MCF 10A (cell line): ENCODE results near the gene NBPF3. TPM values are rescaled to one million over a fixed set of nuclear protein-coding genes. Genes with fewer than 3 reads are reported as not detected.
"Not testable (repeated sequence)": the region's sequence is repeated elsewhere in the genome, so short reads cannot be mapped to it uniquely, and the experiment has no call there.

Experiments used
- BruUV-seq: library from RNA; stranded (reverse); fragments of 400-500 nt; replicated peaks from 2 replicates; lab custom pipeline; 2021; lab: Mats Ljungman, UMichigan
- CTCF ChIA-PET: fragments of 300-600 bp; sonication (Branson Sonifier 250); formaldehyde crosslinking; extraction: SDS; loops from one replicate; lab custom pipeline; 2021; ENCODE audit warnings: antibody characterized with exemption, inconsistent platforms; lab: Yijun Ruan, JAX
- POLR2A ChIA-PET: fragments of 300-600, 350-650 bp; sonication (Branson Sonifier 250); formaldehyde crosslinking; extraction: SDS; loops from one replicate; lab custom pipeline; 2020; ENCODE audit warnings: antibody characterized with exemption, inconsistent platforms; lab: Yijun Ruan, JAX
- DNase-seq: peaks from one replicate; pipeline ENCODE4 v3.0.0-alpha.2; 2018; ENCODE audit not compliant: unreplicated experiment
- H3K27ac Mint-ChIP-seq: one replicate; pipeline ENCODE4 v1.8.0; 2022; ENCODE audit warnings: mild to moderate bottlenecking, low read depth, mixed read lengths; ENCODE audit not compliant: unreplicated experiment
- H3K27me3 Mint-ChIP-seq: one replicate; pipeline ENCODE4 v1.8.0; 2022; ENCODE audit warnings: mixed read lengths; ENCODE audit not compliant: insufficient read depth, unreplicated experiment
- H3K36me3 Mint-ChIP-seq: one replicate; pipeline ENCODE4 v1.8.0; 2022; ENCODE audit warnings: mild to moderate bottlenecking, moderate library complexity, mixed read lengths; ENCODE audit not compliant: insufficient read depth, unreplicated experiment
- H3K4me1 Mint-ChIP-seq: one replicate; pipeline ENCODE4 v1.8.0; 2022; ENCODE audit warnings: mixed read lengths; ENCODE audit not compliant: insufficient read depth, unreplicated experiment
- H3K4me3 Mint-ChIP-seq: one replicate; pipeline ENCODE4 v1.8.0; 2022; ENCODE audit warnings: mild to moderate bottlenecking, moderate library complexity, mixed read lengths; ENCODE audit not compliant: unreplicated experiment
- H3K9me3 Mint-ChIP-seq: one replicate; pipeline ENCODE4 v1.8.0; 2022; ENCODE audit warnings: mixed read lengths; ENCODE audit not compliant: unreplicated experiment
- intact Hi-C: fragments of 100-400 bp; cut with micrococcal nuclease; formaldehyde crosslinking; loops from 2 replicates; pipeline ENCODE4 v1.14.1; 2022
- total RNA-seq: library from RNA; stranded (reverse); gene quantifications from 2 replicates; pipeline ENCODE4 v1.2.3, GENCODE V29; 2022
- TF ChIP-seq, protein P1 (sequence below): fragments of 200-600 bp; IDR thresholded peaks from one replicate; pipeline ENCODE4 v1.8.0; 2022; ENCODE audit warnings: antibody characterized with exemption, mild to moderate bottlenecking; ENCODE audit not compliant: unreplicated experiment

The NBPF3 gene
- total RNA-seq, 1 experiment from 2014 or later = 6.5 TPM

DNA sequence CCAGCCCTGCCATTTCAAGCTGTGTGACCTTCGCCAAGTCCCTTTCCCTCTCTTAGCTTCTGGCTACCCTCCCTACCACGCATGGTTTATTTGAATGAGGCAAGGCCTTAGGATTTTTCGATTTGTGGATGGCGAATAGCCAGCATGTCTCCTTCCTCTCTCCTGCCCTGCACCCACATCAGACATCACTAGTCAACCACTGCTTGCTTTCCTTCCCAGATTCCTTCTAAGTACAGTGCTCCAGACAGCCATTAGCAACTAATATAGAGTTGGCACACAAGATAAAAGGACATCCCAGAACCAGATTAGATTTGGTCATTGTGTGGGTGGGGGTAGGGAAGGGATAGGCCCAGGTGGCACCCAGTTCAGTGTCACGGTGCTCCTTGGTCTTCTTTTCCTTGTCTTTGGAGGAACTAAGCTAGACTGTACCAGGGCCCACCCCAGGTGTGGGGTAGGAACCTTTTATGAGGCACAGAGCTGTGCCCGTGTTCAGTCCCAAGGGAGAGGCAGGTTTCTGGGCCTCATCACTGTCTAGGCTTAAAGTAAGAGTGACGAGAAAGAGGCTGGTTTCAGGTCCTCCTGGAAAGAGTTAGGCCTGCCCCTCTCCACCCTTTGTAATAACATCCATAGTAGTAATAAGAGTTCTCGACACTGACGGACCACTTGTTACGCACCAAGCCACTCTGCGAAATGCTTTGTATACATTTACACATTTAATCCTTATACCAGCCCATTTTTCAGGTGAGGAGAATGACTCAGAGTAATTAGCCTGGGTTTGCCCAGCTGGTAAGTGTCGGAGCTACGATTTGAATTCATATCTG, 77.9 kb downstream of the NBPF3 start:
- H3K27me3 Mint-ChIP-seq = no peaks in the 10 kb centered on the region
- no peak for DNase-seq
- H3K4me1 Mint-ChIP-seq = no peaks in the 10 kb centered on the region
- ChIA-PET CTCF (interaction anchor here (1.3 to 1.9 kb wide), 2 partner anchors 17 to 20 kb away, joined by 3 to 10 read pairs; no protein-coding TSS in a partner anchor), POLR2A (interaction anchor here (1.1 kb wide), 1 partner anchor 12 kb away, joined by 3 read pairs; no protein-coding TSS in a partner anchor)
- H3K27ac Mint-ChIP-seq = no peak overlapping the region
- H3K9me3 Mint-ChIP-seq = no peaks in the 10 kb centered on the region
- TF ChIP-seq, protein P1, sequence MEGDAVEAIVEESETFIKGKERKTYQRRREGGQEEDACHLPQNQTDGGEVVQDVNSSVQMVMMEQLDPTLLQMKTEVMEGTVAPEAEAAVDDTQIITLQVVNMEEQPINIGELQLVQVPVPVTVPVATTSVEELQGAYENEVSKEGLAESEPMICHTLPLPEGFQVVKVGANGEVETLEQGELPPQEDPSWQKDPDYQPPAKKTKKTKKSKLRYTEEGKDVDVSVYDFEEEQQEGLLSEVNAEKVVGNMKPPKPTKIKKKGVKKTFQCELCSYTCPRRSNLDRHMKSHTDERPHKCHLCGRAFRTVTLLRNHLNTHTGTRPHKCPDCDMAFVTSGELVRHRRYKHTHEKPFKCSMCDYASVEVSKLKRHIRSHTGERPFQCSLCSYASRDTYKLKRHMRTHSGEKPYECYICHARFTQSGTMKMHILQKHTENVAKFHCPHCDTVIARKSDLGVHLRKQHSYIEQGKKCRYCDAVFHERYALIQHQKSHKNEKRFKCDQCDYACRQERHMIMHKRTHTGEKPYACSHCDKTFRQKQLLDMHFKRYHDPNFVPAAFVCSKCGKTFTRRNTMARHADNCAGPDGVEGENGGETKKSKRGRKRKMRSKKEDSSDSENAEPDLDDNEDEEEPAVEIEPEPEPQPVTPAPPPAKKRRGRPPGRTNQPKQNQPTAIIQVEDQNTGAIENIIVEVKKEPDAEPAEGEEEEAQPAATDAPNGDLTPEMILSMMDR = no peak
- no TSS peak for BruUV-seq
- no peaks in the 10 kb centered on the region for H3K36me3 Mint-ChIP-seq
- H3K4me3 Mint-ChIP-seq = no peak overlapping the region
- intact Hi-C loops = loop anchor here (10.0 kb wide), 1 partner anchor 137 kb away; no protein-coding TSS in a partner anchor

DNA sequence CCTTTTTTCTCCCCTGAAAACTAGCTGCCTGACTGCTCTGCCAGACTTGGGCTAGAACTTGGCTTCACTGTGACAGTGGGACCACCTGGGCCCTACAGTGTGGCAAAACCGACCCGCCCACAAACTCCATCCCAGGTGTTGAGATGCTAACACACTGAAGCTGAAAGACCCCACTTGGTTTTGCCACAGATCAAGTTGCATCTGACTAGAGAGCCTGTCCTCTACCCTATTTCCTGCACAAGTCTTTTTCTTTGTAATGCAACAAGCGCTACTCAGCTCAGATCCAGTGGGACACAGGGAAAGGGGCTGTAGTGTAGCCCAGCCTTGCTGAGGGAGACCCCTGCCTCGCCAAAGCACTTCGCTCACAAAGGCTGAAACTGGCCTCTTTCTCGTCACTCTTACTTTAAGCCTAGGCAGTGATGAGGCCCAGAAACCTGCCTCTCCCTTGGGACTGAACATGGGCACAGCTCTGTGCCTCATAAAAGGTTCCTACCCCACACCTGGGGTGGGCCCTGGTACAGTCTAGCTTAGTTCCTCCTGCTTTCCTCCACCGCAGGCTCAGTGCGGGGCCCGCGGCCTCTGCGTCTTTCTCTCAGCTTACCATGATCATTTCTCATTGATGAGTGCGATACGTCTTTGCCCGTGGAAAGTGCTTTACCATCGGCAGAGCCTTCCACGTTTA, 79.0 kb downstream of the NBPF3 start:
- TF ChIP-seq, protein P1 = no peak
- Mint-ChIP-seq H3K4me3 (no peak overlapping the region), H3K36me3 (no peaks in the 10 kb centered on the region), H3K27ac (no peak overlapping the region), H3K9me3 (no peaks in the 10 kb centered on the region), H3K4me1 (no peaks in the 10 kb centered on the region), H3K27me3 (no peaks in the 10 kb centered on the region)
- no TSS peak for BruUV-seq
- no peak for DNase-seq
- POLR2A ChIA-PET = no interaction called here
- intact Hi-C loops = loop anchor here (10.0 kb wide), 1 partner anchor 136 kb away; no protein-coding TSS in a partner anchor
- CTCF ChIA-PET = interaction anchor here (1.0 kb wide), 1 partner anchor 281 kb away, joined by 3 read pairs; no protein-coding TSS in a partner anchor

DNA sequence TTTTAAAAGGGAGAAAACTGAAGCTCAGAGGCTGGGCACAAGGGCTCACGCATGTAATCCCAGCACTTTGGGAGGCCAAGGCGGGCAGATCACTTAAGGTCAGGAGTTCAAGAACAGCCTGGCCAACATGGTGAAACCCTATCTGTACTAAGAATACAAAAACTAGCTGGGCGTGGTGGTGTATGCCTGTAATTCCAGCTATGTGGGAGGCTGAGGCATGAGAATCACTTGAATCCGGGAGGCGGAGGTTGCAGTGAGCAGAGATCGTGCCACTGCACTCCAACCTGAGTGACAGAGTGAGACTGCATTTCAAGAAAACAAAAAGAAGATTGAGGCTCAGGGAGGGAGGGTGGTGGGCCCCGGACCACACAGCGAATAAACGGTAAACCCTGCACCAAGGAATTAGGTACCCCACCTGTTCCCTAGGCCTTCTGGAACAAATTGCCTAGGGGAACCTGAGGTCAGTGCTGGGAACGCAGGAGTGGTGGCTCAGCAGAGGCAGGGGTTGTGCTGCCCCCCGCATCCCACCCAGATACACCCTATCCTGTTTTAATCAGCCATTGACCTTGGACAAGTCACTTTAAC, 79.6 kb downstream of the NBPF3 start:
- BruUV-seq, H3K27me3 Mint-ChIP-seq, H3K27ac Mint-ChIP-seq, H3K9me3 Mint-ChIP-seq, H3K4me1 Mint-ChIP-seq, DNase-seq, H3K36me3 Mint-ChIP-seq, H3K4me3 Mint-ChIP-seq, POLR2A ChIA-PET: not testable (repeated sequence)
- intact Hi-C loops = loop anchor here (10.0 kb wide), 1 partner anchor 135 kb away; no protein-coding TSS in a partner anchor
- CTCF ChIA-PET = interaction anchor here (0.6 to 1.0 kb wide), 3 partner anchors 16 to 282 kb away, joined by 3 to 6 read pairs (median 4); no protein-coding TSS in a partner anchor

DNA sequence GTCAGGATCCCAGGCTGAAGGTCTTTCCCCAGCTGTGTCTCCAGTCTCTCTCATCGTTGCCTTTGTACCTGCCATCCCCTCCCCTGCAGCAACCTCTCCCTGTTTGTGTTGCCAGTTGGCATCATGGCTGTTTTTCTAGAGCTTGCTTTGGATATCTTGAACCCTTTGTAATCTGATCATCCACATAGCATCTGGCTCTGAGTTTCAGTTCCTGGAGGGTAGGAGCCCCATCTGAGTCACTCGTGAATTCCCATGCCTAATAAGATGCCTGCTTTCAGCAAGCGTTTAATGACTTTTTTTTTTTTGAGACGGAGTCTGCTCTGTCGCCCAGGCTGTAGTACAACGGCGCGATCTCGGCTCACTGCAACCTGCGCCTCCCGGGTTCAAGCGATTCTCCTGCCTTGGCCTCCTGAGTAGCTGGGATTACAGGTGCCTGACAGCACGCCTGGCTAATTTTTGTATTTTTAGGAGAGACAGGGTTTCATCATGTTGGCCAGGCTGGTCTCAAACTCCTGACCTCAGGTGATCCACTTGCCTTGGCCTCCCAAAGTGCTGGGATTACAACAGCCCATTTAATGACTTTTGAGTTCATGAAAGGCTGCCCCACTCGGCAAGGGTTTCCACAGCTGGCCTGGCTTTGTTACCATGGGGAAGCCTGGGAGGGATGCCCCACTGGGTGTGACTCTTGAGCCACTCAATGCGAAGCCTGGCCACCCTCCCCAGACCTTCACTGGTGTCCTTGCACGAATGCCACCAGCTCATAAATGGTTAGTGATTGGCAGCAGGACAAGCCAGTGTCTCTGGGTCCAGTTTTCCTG, 81.2 kb downstream of the NBPF3 start:
- Mint-ChIP-seq H3K36me3 (no peaks in the 10 kb centered on the region), H3K27ac (no peak overlapping the region), H3K4me1 (no peaks in the 10 kb centered on the region), H3K4me3 (no peak overlapping the region), H3K27me3 (no peaks in the 10 kb centered on the region), H3K9me3 (no peaks in the 10 kb centered on the region)
- no peak for DNase-seq
- ChIA-PET POLR2A (no interaction called here), CTCF (interaction anchor here (0.6 to 0.9 kb wide), 2 partner anchors 14 to 1976 kb away, joined by 6 to 12 read pairs; no protein-coding TSS in a partner anchor)
- no TSS peak for BruUV-seq
- TF ChIP-seq, protein P1 = no peak
- intact Hi-C loops = no loop called here
